GM10847 (cell line): Measurements from ENCODE around the gene ADAMTS12.

Experiments
- POLR2A ChIP-seq: IDR thresholded peaks from 2 replicates; pipeline ENCODE4 v1.6.1; 2011; ENCODE audit not compliant: insufficient read length; ENCODE audit errors: extremely low read depth

ADAMTS12 gene

GRCh38 chr5:33657176-33657575 lies 234.6 kb downstream of the ADAMTS12 start:
- TF ChIP-seq POLR2A, result no peak

DNA sequence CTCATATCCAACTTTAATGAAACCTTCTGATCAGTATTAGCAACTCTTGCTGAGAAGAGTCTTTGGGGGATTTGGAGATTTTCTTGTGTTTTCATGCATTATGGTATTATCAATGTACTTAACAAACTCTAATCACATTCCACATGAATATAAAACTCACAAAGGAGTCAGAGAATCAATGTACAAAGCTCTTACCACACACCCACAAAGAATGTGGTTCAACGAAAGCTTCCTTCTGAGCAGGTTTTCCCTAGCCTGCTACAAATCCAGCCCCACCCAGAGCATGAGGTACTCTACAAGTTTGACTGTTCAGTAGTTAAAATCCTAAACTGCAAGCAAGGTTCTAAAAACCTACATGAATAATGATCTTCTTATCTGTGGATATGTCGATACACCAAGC lies 240.9 kb downstream of the ADAMTS12 start:
- TF ChIP-seq POLR2A, result no peak

DNA sequence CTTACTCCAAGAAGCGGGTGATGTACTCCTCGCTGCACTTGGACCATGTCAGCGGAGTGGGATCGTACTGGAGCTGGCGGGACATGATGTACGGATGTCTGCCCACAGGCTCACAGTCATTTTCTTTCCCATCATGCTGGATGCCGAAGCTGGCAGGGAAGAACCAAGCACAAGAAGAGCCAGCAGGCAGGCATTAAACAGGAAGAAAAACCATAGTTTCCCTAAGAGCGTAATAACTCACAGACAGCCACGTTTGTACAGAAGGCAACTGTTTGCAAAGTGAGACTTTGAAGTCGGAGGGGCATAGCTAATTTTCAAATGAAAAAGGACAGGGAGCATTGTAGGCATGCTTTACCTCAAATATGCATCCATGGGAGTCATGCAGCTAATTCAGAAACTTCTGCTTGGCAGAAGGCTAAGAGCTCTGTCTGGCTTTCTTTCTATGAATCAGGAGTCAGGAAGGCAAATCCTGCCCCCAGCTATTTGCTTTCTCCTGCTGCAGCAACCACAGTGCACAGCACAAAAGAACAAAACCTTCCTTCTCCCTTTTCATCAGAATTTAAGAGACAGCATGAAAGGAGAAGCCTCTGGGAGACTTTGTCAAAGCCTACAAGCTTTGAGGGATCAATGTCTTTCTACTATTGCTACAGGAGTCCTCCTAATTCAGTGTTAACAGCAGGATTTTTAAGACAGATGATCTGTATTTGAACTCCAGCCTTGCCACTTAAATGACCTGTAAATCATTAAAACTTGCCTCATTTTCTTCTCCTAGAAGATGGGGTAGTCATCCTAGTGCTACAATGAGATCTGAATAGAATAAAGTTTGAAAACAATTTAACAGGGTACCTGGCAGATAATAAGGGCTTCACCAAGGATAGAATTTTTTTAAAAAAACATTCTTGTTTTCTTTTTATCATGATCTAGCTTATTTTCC lies 242.0 kb downstream of the ADAMTS12 start:
- TF ChIP-seq POLR2A, result no peak

GRCh38 chr5:33641744-33642505 lies 249.9 kb downstream of the ADAMTS12 start:
- no peak for TF ChIP-seq POLR2A

DNA sequence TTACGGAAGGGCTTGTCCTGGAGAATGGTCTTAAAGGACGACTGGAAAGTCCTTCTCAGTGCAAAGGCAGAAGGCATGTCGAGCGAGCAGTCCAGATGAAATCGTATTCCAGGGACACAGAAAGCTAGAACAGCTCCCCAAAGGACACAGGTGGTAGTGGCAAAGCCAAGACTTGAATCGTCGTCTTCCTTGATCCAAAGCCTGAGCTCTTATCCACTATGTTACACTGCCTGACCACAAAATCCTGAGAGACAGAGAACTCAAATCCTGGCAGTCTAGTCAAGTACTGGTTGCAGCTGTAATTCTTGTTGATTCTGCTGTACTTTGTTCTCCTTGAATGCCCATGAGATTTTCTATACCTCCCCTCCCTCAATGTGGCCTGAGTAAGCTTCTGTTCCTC lies 252.3 kb downstream of the ADAMTS12 start:
- no peak for TF ChIP-seq POLR2A

DNA sequence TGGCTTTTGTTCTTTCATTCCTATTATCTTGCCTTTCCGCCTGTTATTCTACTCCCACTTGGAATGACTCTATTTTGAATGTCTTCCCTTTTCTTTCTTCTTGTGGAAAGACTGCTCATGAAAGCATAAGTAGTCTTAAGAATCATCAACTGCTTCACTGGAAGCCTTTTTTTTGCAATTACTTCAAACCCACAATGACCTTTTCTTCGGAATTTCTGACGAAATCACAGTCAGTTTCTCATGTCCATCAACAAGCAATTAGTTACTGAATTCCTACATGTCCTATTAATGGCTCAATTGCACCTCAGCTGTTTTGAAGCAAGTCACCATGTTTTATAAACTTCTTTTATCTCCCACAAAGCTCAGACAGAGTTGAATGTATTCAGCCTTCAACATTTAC lies 254.8 kb downstream of the ADAMTS12 start:
- no peak for TF ChIP-seq POLR2A

DNA sequence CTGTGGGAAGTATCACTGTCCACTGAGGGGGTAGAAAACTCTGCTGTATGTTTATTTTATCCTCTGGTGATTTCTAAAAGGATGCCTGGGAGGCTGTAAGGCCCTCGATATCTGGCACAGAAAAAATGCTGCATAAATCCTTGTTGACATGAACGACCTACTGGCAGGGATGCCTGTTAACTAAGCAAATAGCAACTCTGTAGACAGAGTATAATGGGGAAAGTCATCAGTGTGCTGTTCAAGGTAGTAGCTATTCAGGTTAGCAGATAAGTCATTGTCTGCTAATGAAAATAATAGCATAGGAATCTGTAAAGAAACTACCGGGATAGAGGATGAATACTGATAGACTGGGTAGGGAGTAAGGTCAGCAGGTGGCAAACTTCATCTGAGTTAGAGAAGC lies 256.2 kb downstream of the ADAMTS12 start:
- no peak for TF ChIP-seq POLR2A

- no peak for TF ChIP-seq POLR2A
Observed at GRCh38 chr5:33633699-33634098, 258.1 kb downstream of the ADAMTS12 start.

DNA sequence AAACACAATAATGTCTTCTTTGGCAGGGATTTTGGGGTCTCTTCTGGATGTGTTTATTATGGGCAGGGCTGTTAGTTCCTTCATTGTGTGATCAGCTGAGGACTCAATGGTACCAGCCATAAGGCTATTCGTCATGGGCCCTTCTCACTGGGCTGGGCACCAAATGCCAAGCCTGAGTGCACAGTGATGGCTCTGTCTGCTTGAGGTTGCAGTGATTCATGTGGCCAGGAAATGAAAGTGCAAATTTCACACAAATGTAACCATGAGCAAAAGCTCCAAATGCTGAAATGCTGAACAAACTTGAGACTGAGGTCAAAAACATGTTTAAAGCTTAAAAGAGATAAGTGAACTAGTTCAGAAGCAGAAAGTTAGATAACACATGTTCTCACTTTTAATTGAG lies 260.0 kb downstream of the ADAMTS12 start:
- TF ChIP-seq POLR2A, result no peak

- no peak for TF ChIP-seq POLR2A
Observed at GRCh38 chr5:33631139-33631538, 260.7 kb downstream of the ADAMTS12 start.

- TF ChIP-seq POLR2A, result no peak
Observed at GRCh38 chr5:33629999-33630398, 261.8 kb downstream of the ADAMTS12 start.

DNA sequence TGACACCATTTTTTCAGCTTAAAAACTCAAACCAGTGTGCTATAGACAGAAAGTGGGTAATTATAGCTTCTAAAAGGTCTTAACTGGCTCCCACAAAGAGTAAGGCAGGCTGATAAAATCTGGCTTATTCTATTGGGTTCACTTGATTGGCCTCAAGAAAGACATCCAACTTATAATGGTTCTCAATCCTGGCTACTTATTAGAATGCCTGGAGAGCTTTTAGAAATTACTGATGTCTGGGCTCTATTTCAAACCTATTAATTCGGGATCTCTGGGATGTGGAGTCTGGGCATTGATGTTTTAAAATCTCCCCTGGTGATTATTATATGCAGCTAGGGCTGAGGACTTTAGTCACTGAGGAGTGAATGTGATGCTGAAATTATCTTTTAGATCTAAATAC lies 263.0 kb downstream of the ADAMTS12 start:
- TF ChIP-seq POLR2A, result no peak

GRCh38 chr5:33621514-33621913 lies 270.3 kb downstream of the ADAMTS12 start:
- no peak for TF ChIP-seq POLR2A

DNA sequence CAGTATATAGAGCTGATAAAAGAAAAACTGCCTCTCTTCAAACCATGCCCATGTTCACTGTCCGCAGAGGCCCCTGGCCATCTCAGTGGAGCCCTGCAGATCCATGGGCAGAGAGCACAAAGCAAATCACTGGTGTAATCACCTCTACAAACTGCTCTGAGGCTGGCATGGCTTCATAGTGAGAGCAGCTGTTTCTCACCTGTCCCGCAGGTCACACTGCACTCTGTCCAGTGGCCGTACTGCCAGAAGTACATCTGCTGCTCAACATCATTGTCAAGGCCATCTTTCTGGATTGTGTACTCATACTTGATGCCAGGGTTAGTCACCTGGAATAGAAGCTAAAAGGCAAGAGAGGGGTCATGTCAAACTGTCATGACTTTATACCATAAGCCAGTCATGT lies 277.8 kb downstream of the ADAMTS12 start:
- TF ChIP-seq POLR2A, result no peak

- TF ChIP-seq POLR2A, result no peak
Observed at GRCh38 chr5:33612386-33612785, 279.4 kb downstream of the ADAMTS12 start.

GRCh38 chr5:33611877-33612276 lies 279.9 kb downstream of the ADAMTS12 start:
- TF ChIP-seq POLR2A, result no peak

DNA sequence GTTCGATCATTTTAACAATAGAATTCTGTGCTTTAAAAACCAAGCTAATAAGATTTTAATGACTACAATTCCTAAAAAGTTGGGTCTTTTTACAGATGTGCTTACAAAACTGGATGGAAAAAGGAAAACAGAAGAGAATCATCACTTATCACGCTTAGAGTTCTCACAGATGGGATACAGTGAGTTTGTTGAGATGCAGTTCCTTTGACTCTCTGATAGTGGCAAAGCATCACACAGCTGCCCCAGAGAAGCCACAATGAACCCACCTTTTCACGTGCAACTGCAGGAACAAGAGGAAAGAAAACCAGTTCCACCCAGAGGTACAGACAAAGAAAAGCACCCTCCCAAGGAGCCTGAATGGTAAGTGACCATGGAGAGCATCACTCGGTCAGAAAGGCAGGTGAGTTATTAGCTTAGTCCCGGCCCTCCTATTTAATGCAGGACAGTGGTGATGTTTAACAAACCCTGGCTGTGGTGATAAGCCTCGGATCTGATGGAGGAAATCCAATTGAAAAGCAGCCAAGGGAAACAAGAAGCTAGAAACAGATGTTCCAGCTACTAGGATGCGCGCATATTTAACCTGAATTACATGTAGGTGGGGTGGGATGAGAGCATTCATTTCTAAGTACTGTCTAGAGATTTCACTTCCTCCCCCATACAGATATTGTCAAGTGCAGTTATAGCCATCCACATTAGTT lies 283.3 kb downstream of the ADAMTS12 start:
- no peak for TF ChIP-seq POLR2A
